ENCODE results near the gene DFFA. TPM values are rescaled to one million over a fixed set of nuclear protein-coding genes. Genes with fewer than 3 reads are reported as not detected.

Gene DFFA
- total RNA-seq, 1 experiment from 2014 or later: 94.1 TPM

DNA sequence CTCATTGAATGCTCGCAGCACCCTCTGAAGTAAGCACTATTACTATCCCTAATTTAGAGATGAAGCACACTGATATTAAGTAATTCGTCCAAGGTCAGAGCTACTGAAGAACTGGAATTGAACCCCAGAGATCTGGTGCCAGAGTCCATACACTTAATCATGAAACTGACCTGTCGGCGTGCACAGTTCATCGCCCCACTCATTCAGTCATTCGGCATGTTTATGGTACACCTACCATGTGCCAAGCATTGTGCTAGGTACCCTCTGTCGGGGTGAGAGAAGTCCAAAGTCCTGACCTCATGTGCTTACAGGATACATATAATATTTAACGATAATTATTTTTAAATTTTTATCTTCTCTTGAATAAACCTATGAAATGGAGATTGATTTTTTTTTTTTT lies 47.7 kb downstream of the DFFA start:
- peaks cover 9 to 34% (median 17%) of the 10 kb centered on the region in 3 experiments; a peak in 6 of 7 replicates for H3K36me3 Mint-ChIP-seq (ENCODE audit: insufficient read depth in 1 of 3, low read depth in 3 of 3)
- Histone ChIP-seq H4K20me1 (ENCODE audit: control insufficient read depth, insufficient read depth, insufficient read length) (no peaks in the 10 kb centered on the region), H3K14ac (ENCODE audit: insufficient read depth, low read length) (no peak overlapping the region), H3K23me2 (ENCODE audit: insufficient read length, low read depth, low read length, poor library complexity, severe bottlenecking) (no peaks in the 10 kb centered on the region), H3K27ac (ENCODE audit: insufficient read length, low read depth, low read length) (no peak overlapping the region), H2BK5ac (ENCODE audit: insufficient read length, low read length) (no peak overlapping the region), H3K4me2 (ENCODE audit: insufficient read depth, insufficient read length, low read length) (no peak overlapping the region), H2BK15ac (ENCODE audit: low read depth, low read length) (no peak overlapping the region), H3K27me3 (ENCODE audit: insufficient read depth, low read length) (no peaks in the 10 kb centered on the region), H2BK120ac (ENCODE audit: low read depth, low read length, poor library complexity, severe bottlenecking) (no peak overlapping the region), H3K56ac (ENCODE audit: insufficient read length, low read depth, low read length) (no peak overlapping the region), H3K4ac (ENCODE audit: low read depth, low read length) (no peak overlapping the region), H4K5ac (ENCODE audit: insufficient read length, low read depth, low read length) (no peak overlapping the region), H4K8ac (replicated peaks; ENCODE audit: insufficient read length, low read depth, low read length) (no peak overlapping the region), H3K79me1 (ENCODE audit: insufficient read depth, low read depth, low read length, poor library complexity, severe bottlenecking) (no peaks in the 10 kb centered on the region), H3T11ph (ENCODE audit: low read length) (no peak overlapping the region), H2AK5ac (ENCODE audit: insufficient read length, low read length) (no peak overlapping the region), H3K9ac (ENCODE audit: extremely low read depth, insufficient read length, low read length) (no peak overlapping the region), H3K9me3 (ENCODE audit: control insufficient read depth, low read depth, low read length) (no peaks in the 10 kb centered on the region), H4K91ac (ENCODE audit: insufficient read length, low read depth, low read length) (no peak overlapping the region), H2BK12ac (ENCODE audit: insufficient read length, low read depth, low read length) (no peak overlapping the region), H2AFZ (ENCODE audit: low read length) (no peak overlapping the region), H3K23ac (ENCODE audit: insufficient read length, low read depth, low read length) (no peak overlapping the region), H2BK20ac (ENCODE audit: low read depth, low read length, poor library complexity, severe bottlenecking) (no peak overlapping the region), H3K4me1 (ENCODE audit: insufficient read depth, low read length) (no peaks in the 10 kb centered on the region; the same call in 1 of the 2 replicates), H3K18ac (ENCODE audit: insufficient read length, low read depth, low read length) (no peak overlapping the region), H3K79me2 (ENCODE audit: insufficient read depth, low read length) (no peaks in the 10 kb centered on the region)
- no peak overlapping the region for H3K27ac Mint-ChIP-seq
- no peaks in the 10 kb centered on the region for H3K27me3 Mint-ChIP-seq (ENCODE audit: low read depth)
- no CpG with 5 or more reads among the region's 8 CpGs for WGBS (ENCODE audit: extremely low coverage, insufficient read length, low lambda C conversion rate)
- TF ChIP-seq, protein P1, sequence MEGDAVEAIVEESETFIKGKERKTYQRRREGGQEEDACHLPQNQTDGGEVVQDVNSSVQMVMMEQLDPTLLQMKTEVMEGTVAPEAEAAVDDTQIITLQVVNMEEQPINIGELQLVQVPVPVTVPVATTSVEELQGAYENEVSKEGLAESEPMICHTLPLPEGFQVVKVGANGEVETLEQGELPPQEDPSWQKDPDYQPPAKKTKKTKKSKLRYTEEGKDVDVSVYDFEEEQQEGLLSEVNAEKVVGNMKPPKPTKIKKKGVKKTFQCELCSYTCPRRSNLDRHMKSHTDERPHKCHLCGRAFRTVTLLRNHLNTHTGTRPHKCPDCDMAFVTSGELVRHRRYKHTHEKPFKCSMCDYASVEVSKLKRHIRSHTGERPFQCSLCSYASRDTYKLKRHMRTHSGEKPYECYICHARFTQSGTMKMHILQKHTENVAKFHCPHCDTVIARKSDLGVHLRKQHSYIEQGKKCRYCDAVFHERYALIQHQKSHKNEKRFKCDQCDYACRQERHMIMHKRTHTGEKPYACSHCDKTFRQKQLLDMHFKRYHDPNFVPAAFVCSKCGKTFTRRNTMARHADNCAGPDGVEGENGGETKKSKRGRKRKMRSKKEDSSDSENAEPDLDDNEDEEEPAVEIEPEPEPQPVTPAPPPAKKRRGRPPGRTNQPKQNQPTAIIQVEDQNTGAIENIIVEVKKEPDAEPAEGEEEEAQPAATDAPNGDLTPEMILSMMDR (conservative IDR thresholded peaks at IDR 0.05): no peak
- H3K9me3 Mint-ChIP-seq: no peaks in the 10 kb centered on the region
- peaks cover 7 to 8% of the 10 kb centered on the region in 2 experiments for H3K4me1 Mint-ChIP-seq
- DNase-seq: no peak
- no peak overlapping the region for H3K4me3 Mint-ChIP-seq
